Endometrial microvascular endothelial cells (primary cell): Measurements from ENCODE around the gene NUDC. TPM values are rescaled to one million over a fixed set of nuclear protein-coding genes. Genes with fewer than 3 reads are reported as not detected.

Source experiments
- in situ Hi-C: cut with HindIII; loops from 2 replicates; pipeline ENCODE4 v1.10.0; 2017; ENCODE audit warnings: low sequenced_read_pairs, low pct_unique_long_range_greater_than_20kb; ENCODE audit errors: inconsistent ontology term
- total RNA-seq: library from RNA; depleted of rRNA; stranded (reverse); fragments of >200 nt; gene quantifications from one replicate; pipeline ENCODE4 v1.2.3, GENCODE V29; 2015; ENCODE audit errors: inconsistent ontology term

NUDC gene
- total RNA-seq, 1 donor from 2014 or later = 84.0 TPM

DNA sequence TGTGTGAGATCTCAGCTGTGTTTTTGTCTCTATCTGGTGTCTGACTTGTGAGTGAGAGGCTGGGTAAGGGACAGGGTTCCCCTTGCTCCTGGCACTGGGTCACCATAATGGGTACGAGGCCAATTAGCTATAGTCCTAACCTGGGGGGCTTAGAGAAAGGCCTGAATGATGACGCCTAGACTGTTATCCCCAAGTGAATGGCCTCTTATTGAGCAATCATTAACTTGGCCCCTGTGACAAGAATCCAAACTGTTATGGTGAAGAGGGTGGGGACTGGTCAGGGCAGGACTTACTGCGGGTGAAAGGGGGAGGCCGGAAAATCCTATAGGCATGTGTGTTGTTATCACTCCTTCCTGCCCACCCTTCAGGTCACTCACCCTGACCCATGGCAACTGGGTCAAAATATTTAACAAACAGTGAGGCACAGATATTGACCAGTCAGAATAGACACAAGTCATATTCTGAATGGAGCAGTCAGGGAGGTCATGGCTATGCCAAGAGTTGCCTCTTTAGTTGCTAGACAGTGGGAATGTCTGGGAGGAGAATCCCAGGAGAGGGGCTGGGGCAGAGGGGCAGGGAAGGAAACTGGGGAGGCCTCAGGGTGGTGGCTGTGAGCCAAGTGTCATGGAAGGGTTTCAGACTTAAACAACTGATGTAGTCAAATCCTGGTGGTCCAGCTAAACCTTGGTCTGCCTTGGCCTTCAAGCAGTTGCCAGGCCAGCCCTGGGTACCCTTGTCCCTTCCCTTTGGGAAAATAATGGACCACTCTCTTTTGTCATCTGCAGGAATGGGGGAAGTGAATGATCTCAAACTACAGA lies 11.0 kb upstream of the NUDC start:
- in situ Hi-C loops = no loop called here

DNA sequence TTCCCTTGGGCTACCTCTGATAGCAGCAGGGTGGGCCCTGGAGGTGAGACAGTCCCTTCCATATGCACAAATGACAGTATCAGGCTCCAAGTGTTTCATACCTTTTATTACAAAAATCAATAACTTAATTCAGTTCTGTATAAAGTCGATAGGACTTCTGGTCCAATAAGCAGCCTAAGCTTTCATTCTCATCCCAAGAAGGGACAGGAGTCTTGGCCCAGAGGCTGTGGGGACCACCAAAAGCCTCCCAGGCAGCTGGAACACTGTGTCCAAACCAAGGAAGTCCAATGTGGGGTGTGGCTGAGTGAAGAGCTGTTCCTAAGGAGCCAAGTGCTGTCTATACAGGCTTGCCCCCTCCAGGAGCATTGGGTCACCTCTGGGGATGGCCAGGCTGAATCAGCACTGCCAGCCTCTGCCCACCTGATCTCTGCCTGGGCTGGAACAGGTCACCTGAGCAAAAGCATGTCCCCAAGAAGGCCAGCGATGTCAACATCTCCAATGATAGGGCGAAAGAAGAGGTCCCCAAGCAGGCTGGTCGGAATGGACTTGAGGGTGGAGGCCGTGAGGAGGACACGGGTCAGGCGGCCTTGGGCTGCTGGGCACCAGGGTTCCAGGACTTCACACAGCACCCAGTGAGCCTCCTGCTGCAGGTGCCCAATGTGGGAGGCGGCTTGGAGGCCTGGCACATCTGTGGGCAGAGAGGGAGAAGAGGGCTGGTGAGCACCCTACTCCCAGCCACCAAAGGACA lies 10.0 kb upstream of the NUDC start:
- in situ Hi-C loops = no loop called here

- in situ Hi-C loops = no loop called here
Observed at GRCh38 chr1:26912147-26912490, 9.4 kb upstream of the NUDC start.

- in situ Hi-C loops = no loop called here
Observed at GRCh38 chr1:26913389-26913753, 8.2 kb upstream of the NUDC start.

DNA sequence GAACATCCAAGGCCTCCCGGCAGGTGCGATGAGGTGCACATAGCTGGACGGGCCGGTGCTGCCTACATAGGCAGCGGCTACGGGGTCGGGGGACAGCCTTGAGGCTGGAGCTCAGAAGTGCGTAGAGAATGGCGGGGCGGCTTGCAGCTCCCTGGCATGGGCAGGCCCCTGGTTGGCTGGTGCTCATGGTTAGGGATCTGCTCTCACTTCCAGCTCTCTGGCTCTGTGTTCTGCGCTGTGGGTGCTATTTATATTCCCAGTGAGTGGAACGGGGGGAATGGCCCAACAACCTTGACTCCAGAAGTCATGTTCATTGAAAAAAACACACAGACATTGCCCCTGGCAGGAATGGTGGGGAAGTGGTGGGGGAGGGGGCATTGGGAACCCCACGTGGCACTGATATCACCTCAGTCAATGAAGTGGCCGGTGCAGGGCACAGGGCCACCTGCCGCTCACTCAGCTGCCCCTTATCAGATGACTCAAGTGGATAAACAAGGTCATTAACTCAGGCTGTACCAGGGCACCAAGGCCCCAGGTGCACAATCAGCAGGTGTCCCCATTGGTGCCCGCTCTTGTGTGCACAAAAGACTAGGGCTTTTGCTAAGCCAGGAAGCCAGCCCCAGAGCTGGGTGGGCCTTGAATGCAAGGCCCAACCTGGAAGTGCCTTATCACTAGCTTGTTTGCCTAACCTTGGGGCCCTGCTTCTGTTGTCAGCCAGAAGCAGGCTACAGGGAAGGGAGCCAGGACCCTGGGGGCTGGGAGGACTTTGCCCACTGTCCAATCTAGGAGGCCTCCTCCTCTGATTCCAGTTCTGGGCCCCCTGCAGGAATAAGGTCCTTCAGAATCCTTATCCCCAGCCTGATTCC lies 7.6 kb upstream of the NUDC start, which contains the start of gene NR0B2:
TSS of gene NR0B2 (minus strand) at position 222 of the 866 bp plus-strand sequence. CDS start at position 187, 35 bp downstream.
- in situ Hi-C loops = no loop called here

GRCh38 chr1:26915204-26915842 lies 6.2 kb upstream of the NUDC start:
- in situ Hi-C loops = no loop called here

DNA sequence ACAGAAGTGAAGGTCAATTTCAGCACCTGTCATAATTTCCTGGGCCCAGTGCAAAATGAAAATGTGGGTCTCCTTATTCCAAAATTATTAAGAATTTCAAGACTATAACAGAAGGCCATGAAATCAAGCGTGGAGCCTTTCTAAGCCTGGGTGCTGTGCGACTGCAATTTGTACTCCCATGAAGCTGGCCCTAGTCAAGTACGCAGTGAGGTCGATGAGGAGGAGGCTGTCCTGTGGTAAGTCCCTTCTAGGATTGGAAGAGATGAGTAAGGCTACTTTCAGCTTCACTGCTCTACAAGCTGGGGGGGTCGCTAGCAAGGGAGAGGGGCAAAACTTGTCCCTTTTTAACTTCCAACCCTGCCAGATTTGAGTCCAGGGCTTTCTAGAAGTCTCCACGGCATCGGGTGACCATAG lies 410 bp upstream of the NUDC start:
- in situ Hi-C loops = no loop called here

GRCh38 chr1:26922431-26922729 lies 837 bp downstream of the NUDC start:
- in situ Hi-C loops = no loop called here

DNA sequence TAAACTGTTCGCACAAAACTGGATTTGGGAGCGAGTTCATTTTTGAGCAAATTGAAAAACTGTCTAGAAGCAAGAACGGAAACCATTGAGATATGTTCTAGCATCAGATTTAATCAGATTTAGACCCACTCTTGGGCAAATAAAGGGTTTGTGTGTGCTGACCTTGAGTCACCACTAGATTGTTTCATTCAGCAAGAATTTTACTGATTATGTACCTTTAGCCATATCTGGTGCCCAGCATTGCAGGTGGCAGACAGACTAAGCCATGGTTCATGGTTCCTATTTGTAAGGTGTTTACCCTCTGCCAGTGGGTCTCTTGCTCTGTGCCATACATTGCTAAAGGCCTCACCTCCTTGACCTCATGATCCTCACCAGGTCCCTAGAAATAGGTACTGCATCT lies 1.4 kb downstream of the NUDC start:
- in situ Hi-C loops = no loop called here

GRCh38 chr1:26923711-26924110 lies 2.2 kb downstream of the NUDC start:
- in situ Hi-C loops = no loop called here

GRCh38 chr1:26932531-26932930 lies 11.0 kb downstream of the NUDC start:
- in situ Hi-C loops = no loop called here

DNA sequence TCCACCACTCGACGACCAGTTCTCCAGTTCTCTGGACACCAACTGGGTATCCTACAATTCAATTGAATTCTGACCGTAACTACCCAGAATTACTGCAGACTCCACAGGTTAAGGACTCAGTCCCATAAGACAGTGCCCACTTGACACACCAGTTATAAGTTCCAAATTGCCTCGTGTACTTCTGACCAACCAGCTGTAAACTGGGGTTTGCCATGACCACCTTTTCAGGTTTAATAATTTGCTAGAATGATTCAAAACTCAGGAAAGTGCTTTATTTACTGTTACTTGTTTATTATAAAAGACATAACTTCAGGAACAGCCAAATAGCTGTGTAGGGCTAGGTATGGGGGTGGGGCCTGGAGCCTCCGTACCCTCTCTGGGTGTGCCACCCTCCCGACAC lies 15.3 kb downstream of the NUDC start:
- in situ Hi-C loops = no loop called here

DNA sequence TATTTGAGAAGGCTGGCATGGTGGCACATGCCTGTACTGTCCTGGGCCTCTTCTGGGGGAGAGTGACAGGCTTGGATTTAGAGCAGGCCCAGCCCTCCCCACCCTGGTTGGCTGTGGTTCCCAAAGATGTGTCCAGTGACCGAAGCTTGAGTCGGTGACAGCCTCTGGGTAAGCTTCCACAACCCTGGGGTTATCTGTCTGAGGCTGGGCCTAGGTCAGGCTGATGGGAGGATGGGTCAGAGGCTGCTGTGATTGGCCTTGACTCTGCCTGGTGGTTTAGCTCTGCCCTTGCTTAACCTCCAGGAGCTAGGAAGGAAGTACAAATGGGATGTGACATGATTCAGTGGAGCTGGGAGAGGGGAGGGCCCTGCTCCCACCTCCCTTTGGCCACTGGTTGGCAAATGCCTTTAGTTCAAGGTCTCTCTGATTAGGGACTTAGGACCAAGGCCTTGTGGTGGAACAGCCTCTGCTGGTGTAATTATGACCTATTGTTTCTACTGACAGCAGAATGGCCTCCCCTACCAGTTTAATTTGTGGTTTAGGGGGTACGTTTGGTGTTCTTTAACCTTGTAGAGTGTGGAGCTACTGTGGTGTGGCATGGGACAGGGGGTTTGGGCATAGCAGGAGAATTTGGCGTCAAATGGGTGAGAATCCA lies 16.6 kb downstream of the NUDC start:
- in situ Hi-C loops = no loop called here

DNA sequence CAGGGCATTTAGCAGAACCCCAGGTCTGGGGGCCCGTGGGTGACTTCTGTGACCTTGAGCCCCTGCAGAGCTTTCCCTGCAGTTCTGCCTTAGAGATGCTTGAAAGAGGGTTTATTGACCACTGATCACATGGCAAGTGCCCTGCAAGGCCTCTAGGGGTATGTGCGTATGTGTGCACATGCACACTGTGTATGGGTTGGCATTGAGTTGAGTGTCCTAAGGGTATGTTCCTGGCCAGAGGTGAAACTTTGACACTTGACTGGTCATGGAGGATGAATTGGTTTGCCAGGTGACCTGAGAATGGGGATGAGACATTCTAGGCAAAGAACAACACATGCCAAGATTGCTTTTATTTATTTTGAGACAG lies 17.1 kb downstream of the NUDC start:
- in situ Hi-C loops = no loop called here

- in situ Hi-C loops = no loop called here
Observed at GRCh38 chr1:26941311-26941710, 19.8 kb downstream of the NUDC start.

DNA sequence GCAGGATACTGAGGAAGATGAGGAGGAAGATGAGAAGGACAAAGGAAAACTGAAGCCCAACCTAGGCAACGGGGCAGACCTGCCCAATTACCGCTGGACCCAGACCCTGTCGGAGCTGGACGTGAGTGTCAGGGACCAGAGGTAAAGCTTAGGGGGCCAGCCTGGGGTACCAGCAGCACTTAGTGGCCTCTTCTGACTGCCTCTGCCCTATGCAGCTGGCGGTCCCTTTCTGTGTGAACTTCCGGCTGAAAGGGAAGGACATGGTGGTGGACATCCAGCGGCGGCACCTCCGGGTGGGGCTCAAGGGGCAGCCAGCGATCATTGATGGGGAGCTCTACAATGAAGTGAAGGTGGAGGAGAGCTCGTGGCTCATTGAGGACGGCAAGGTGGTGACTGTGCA lies 21.1 kb downstream of the NUDC start:
- in situ Hi-C loops = no loop called here

GRCh38 chr1:26945138-26945537 lies 23.6 kb downstream of the NUDC start:
- in situ Hi-C loops = no loop called here

GRCh38 chr1:26945728-26946127 lies 24.2 kb downstream of the NUDC start:
- in situ Hi-C loops = no loop called here

GRCh38 chr1:26946270-26946669 lies 24.7 kb downstream of the NUDC start:
- in situ Hi-C loops = no loop called here
